ENCODE data around the gene PEX14.

GRCh38 chr1:10637400-10637799, 162.7 kb downstream of the PEX14 start:
- no peak for TF ChIP-seq CTCF (IDR thresholded peaks at IDR 0.05)
- TF ChIP-seq POLR2A (IDR thresholded peaks at IDR 0.05): no peak

All from uterus (tissue), 2 donors.